HG02759 (cell line): Measurements from ENCODE around the gene SDF4.

ENCODE experiments used
- ATAC-seq: cut with Tn5 transposase; IDR thresholded peaks from one replicate; pipeline ENCODE4 v1.9.1; 2021; ENCODE audit warnings: mild to moderate bottlenecking, moderate library complexity; ENCODE audit not compliant: unreplicated experiment

Gene SDF4

DNA sequence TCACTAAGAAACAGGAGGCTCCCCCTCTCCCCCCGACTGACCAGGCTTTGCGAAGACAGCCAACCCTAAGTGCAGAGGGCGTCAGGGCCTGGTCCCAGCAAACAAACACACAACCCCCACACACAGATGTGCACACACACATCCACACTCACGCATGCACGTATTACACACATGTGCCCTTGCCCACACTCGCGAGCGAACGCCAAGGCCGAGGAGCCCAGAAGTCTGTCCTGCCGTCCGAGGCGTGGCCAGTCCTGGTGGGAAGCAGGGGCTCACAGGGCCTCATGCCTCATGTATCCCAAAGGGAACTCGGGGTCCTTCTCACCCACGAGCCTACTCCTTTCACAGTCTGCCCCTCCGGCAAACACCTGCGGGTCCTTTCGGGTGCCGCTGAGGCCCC lies 2.0 kb downstream of the SDF4 start:
- ATAC-seq, result no peak

DNA sequence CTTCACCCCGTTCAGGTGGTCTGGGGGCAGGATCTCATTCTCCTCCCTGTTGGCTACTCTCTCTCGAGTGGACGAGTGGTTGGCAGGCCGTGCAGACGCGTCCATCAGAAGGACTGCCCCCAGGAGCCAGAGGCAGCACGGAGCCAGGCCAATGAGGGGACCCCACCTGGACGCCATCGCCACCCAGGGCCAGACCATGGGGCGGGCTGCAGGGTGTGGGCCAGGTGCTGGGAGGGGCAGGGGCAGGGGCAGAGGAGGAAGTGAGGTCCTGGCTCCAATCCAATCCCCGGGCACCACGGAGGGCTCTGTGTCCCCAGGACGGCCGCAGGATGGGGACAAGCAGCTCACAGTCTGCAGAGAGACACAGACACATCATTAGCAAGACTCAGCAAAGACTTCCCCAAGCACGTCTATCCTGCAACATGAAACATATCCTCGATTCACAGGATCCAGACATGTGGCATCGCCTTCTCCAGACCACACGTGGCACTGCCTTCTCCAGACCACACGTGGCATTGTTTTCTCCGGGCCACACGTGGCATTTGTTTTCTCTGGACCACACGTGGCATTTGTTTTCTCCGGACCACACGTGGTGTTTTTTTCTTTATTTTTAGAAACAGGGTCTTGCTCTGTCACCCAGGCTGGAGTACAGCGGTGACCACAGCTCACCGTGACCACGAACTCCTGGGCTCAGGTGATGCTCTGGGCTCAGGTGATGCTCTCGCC lies 3.0 kb downstream of the SDF4 start:
- no peak for ATAC-seq

DNA sequence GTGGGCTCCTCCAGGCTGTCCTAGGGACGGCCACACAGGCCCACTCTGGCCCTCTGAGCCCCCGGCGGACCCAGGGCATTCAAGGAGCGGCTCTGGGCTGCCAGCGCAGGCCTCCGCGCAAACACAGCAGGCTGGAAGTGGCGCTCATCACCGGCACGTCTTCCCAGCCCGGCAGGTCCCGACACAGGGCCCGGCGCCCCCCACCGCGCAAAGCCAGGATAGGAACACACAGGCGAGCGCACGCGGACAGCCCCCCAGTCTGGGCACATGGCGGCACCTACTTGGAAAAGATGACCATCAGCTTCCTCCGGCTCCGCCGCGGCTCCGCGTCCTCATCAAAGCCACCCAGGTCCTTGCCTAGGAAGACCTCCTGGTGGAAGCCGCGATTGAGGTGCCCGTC lies 3.6 kb downstream of the SDF4 start:
- no peak for ATAC-seq

DNA sequence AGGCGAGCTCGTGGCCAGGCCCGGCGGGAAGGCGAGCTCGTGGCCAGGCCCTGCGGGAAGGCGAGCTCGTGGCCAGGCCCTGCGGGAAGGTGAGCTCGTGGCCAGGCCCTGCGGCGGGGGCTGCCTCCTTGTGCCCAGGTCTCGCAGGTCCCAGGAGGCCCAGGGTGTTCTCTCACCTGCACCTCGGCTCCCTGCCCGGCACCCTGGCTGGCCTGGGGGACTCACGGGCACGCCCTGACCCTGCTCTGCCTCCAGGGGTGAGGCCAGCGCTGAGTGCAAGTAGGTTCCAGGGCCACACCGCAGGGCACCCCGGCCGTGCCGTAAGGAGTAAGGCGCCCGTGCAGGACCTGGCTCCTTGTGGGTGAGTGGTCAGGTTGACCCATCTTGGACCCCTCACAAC lies 4.4 kb downstream of the SDF4 start:
- no peak for ATAC-seq

DNA sequence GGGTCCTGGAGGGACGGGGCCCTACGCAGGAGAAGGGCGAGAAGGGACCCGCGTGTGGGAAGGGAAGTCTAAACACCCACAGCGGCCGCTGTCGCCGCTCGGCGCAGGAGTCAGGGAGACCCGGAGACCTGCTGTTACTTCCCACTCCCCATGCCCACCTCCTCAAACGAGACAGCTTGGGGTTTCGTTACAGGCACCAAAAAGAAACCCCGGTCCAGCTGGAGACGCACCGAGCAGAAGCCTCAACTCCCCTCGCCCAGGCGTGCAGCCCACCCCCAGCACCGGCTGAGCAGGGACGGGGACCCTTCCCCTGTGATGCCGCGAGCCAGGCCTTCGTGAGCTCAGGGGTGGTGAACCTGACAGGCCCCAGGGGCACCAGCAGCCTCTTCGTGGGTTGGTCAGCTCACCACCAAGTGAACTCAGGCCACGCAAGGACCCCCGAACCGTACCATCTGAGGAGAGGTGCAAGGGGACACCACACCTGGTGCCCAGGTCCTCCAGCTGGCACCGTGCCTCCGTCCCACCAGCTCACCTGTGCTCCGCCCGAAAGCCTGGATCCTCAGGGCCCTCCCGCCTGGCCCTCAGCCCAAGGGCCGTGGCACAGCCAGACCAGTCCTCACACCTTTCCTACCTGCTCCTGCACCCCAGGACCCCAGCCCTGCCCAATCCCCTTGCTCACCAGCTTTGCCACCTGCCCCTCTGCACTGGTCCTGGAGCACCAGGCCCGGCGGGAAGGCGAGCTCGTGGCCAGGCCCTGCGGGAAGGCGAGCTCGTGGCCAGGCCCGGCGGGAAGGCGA lies 5.0 kb downstream of the SDF4 start:
- ATAC-seq, result no peak

DNA sequence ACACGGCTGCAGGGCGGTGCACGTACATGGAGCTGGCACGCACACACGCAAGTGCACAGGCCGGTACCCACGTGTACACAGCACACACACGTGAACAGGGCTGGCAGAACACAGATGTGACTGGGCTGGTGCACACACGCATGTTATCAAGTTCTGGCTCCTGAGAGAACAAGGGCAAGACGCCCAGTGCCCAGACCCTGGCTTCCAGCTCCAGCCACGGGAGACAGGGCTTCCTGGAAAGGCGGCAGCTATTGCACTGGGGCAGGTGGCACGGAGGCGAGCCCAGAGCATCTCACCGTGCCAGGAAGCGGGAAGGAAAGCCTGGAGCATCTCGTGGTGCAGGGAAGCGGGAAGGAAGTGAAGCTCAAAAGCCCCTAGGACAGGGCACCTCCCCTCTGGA lies 5.9 kb downstream of the SDF4 start:
- ATAC-seq, result no peak

DNA sequence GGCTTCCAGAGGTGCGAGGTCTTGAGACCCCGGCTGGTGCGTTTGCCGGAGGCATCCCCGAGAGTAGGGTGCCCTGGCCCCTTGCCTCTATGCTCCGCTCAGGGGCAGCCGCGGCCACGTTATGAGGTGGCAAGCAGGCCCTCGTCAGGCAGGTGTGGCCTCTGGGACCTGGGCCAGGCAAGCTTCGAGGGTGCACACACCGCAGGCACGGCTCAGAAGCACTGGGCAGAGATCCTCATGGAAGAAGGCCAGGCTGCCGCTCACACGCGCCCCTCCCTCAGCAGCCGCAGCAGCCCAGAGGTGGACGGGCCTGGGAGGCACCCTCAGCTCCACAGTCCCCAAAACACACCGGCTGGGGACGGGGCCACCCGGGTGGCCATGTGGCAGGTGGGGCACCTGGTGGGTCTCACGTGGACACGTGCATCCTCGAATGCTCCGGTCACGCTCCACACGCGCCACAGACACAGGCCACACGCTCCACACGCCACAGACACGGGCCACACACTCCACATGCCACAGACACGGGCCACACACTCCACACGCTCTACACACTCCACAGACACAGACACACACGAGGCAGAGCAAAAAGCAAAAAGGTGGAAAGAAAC lies 6.5 kb downstream of the SDF4 start:
- no peak for ATAC-seq

DNA sequence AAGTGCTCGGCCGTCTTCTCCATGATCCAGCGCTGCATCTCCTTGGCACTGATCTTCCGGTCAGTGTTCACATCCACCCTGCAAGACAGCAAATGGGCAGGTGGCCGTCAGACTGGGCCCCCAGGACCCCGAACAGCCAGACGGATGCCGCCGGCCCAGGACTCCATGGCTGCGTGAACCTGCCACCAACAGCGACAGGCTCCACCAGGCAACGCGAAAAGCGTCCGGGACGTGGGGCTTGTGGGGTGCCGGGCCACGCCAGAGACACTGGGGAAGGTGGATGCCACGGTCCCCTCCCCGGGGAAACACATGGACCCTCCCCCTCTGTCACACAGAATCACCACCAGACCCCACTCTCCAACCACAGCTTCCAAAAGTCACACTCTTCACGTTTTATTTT lies 7.9 kb downstream of the SDF4 start:
- no peak for ATAC-seq

DNA sequence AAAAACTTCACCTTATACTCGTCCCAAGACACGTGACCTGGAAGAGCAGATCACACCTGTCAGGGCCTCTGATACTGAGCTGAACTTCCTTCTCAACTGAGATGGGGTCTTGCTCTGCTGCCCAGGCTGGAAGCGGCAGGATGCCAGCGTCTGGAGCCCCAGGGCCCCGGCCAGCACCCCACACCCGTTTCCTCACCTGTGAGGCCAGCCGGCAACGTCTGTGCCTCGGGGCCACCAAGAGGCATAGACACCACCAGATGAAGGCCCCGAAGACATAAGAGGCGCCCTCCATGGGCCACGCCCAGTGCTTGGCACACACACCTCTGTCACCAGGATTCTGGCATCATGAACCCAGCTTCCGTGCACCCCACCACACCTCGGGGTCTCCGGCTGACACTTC lies 8.5 kb downstream of the SDF4 start:
- ATAC-seq, result no peak

DNA sequence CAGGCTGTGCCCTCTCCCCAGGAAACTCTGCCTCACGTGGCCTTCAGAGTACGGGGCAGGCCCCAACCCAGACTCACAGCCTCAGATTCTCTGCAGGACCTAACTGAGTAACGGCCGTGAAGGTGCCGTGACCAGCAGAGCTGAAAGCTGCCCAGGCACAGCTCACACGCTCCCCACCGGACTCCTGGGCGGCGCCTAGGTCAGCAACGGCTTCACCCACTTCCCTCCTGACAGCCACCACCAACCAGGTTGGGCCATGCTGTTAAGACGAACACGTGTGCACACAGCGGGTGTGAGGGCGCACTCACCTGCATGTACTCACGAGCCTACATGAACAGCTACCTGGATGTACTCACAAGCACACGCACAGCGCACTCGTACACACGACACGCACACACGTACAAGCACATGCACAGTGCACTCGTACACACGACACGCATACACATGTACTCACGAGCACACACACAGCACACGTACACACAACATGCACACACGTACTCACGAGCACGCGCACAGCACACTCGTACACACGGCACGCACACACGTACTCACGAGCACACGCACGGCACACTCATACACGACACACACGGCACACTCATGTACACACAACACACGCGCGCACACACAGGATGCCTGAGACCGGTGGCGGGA lies 9.1 kb downstream of the SDF4 start:
- no peak for ATAC-seq

DNA sequence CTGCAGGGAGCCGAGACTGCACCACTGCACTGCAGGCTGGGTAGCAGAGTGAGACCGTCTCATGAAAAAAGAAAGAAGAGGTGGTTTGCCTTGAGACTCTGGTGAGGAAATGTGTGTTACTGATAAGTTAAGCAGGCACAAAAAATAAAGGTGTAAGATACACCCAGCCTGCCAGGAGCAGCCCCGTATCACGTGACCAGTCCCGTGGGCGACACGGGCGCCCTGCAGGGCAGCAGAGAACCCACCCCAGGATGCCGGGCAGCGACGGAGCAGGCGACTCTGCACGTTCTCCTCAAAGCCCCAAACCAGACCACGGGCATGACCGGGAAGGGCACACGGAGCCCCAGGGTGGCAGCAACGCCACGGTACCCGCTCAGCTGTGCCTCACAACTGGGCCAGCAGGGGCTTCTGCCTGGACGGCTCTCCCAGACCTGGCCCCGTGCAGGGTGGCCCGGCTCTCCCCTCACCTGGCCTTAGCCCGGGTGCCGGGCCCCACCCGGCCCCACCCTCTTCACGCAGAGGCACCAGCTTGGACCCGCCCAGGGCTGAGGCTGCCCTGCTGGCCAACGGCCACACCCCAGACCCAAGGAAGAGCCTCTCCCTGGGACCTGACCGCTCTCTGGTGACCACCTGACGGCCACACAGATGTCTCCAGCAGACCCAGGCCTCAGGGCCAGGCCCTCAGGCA lies 9.8 kb downstream of the SDF4 start:
- no peak for ATAC-seq

DNA sequence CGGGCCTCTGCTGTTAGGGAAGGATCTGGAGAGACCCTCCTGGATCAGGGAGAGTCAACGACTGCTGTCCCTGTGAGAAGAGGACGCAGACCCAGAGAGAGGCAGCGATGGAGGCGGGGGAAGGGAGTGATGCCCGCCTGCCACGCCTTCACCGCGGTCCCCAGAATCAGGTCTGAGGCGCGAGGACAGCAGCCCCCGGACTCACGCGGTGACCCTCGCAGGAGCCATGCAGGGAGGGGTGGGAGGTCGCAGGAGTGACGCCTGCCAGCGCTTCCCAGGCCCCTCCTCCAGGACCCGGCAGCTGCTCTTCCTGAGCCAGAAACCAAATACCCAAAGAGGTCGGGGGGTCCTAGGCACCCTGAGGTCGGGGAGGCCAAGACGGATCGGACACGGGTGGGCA lies 11.6 kb downstream of the SDF4 start:
- ATAC-seq, result no peak

DNA sequence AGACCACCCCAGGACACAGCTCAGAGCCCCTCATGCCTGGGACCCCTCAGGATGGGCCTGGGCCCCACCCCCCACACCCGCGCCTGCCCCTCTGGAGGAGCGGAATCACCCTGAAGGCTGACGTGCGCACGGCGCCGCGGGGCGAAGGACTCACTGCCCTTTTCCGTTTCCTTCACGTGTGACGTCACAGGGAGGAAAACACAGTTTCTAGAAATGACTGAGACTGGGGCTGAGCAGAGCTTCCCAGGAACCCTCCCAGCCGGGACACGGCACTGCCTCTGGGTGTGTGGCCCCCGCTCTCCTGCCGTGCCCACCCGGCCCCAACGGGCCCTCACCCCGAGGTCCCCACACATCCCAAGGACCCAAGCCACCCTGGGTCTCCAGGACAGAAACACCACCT lies 12.5 kb downstream of the SDF4 start:
- no peak for ATAC-seq

DNA sequence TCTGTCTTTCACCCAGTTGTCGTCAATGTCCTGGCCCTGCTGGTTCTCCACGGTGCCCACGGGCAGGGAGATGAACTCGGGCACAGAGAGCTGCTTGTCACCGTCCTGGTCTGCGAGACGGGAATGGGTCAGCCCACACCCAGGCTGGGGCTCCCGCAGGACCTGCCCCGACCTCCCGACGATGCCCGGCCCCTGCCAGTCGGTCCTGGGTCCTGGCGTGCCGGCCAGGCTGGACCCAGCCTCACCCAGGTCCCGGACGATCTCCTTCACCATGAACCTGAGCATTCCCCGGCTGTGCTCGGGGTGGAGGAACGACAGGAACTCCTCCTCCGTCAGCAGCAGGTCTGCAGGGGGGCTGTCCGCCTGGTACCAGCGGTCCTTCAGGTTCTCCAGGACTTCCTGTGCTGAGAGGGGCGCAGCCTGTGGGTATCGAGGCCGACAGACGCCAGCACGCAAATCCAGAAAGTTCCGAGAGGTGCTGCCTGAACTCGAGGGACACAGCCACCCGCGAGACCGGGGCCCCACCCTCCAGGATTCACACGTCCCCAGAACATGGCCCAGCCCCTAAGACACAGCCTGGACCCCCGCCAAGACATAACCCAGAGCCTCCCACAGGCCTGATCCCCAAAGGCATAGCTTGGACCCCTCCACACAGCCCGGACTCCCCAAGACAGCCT lies 13.1 kb downstream of the SDF4 start:
- no peak for ATAC-seq

DNA sequence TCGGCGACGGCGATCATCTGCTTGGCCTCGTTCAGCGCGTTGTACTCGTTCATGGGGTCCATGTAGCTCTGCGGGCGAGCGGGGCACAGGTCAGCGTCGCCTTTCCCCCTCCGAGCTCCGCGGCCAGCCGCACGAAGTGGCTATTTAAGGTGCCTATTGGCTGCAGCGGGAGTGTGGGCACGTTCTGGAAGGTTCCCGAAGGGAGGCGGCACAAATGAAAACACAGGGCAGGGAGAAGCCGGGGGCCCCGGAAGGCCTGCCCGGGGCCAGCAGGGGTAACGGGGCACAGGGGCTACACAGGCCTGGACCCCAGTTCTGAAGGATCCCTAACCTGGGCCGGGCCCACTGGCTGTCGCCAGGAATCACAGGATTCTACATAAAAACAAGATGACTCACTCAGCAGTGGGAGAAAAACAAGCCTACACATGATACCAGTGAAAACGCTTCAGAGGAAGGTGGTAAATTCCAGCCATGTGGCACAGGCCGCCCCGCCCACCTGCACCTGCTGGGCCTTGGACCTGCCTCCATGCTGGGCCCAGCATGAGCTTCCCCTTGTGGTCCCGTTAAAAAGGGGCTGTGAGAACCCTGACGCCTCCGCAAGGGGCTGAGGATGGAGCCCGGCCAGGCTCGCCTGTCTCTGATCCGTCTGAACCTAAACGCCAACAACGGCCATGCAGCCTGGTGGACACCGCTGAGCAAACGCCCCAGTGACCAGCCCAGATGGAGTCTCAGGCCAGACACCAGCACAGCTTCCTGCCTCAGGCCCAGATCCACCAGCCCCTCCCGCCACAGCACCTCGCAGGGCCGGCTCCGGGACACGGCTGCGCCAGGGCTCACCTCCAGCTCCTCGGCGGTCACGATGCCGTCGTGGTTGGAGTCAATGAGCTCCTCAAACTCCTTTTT lies 13.9 kb downstream of the SDF4 start:
- ATAC-seq, result no peak

DNA sequence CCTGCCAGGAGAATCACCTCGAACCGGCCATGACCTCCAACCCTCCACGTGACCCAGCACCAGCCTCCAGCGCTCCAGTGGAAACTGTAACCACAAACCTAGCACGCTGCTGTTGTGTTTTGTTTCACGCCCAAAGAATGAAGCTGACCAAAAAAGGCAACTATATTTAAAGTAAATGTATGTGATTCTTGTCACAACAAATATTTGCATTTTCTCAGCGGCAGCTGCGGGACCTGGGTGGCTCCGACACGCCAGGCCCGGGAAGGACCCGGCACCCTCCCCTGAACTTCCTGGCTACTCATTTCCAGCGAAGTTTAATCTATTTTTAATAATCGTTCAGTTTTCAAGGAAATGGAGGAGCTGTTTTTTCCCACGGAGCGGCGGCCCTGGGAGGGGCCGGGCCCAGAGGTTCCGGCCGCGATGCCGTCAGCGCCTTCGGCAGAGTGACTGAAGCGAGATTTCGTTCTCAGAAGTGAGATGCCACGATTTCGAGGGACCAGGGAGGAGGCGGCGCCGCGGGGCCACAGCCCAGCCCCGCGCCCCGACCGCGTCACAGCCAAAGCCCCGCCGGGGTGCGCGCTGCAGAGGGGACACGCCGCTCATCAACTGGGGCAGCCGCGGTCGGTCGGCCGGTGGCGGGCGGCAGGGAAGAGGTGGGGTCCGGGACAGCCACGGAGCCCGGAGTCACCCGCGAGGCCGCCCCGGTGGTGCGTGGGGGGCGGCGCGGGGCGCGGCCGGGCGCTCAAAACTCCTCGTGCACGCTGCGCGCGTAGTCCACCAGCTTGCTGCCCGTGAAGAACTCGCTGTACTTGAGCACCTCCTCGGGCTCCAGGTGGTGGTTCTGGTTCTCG lies 14.8 kb downstream of the SDF4 start:
- no peak for ATAC-seq

DNA sequence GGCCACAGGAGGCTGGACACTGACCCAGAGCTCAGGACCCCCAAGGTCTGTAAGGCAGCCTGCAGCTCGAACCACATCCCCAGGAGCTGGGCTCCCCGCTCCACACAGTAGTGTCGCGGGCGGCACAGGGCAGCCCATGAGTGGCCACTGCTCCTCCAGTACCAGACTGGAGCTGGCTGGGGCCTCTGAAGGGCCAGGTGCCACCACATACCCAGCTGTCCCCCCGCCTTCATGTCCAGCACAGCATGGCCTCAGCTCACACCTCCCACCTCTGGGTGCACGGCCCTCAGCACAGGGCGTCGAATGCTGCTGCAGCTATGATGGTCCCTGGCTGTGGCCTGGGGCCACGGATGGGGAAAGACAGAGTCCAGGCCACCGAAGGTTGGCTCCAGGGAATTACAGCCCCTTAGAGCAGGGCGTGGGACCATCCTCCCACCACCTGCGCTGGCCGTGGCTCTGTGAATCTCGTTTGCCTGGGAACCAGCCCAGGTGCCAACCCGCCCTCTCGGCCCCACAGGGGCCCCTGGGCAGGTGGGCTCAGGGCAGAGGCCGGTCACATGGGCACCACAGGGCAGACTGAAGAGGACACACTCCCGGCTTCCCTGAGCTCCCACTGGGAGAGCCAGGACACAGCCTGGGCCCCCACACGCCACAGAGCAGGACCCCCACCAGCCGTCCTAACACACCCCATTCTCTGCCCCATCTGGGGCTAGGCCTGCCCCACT lies 15.8 kb downstream of the SDF4 start:
- no peak for ATAC-seq

DNA sequence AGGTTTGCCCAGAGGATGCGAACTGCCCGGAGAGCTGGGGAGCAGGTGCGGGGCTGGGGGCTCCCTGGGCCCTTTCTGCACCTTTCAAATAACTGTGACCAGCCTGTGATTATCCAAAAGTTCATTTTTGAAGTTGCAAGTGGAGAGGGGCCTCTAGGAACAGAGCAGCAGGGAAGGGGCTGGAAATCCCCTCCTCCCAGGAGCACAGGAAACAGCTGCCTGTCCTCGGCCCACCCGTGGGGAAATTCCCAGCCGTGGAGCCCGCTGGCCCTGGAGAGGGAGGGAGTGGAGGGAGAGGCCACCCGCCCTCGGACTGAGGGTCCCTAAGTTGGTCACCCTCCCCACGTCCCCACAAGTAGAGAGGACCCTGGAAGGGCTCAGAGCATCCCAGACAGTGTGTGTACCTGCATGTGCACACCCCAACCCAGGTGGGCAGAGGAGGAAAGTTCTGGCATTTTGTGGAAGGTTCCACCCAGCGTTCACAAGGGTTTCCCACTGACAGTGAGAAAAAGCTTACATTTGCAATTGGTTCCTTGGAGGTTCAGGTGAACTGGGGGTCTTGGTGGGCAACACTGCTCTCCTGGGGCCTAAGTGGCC lies 16.6 kb downstream of the SDF4 start:
- no peak for ATAC-seq
